Activated CD4-positive, alpha-beta T cell treated with anti-CD3 and anti-CD28 coated beads, Interleukin-2, amount 10 ng/mL, durations not matched to agents 24 days and 14 days (primary cell): ENCODE measurements around the gene NEGR1. TPM values are rescaled to one million over a fixed set of nuclear protein-coding genes. Genes with fewer than 3 reads are reported as not detected.
"Not testable (repeated sequence)": the region's sequence is repeated elsewhere in the genome, so short reads cannot be mapped to it uniquely, and the experiment has no call there.

Experiments
- DNase-seq: peaks from one replicate; pipeline ENCODE4 v3.0.0; 2022
- H3K27ac Mint-ChIP-seq: one replicate; pipeline ENCODE4 v1.8.0; 2022; ENCODE audit warnings: mild to moderate bottlenecking, mixed read lengths
- H3K27me3 Mint-ChIP-seq: one replicate; pipeline ENCODE4 v1.8.0; 2022; ENCODE audit warnings: mixed read lengths
- H3K36me3 Mint-ChIP-seq: one replicate; pipeline ENCODE4 v1.8.0; 2022; ENCODE audit warnings: low read depth, mild to moderate bottlenecking, mixed read lengths
- H3K4me1 Mint-ChIP-seq: one replicate; pipeline ENCODE4 v1.8.0; 2021; ENCODE audit warnings: mixed read lengths
- H3K4me3 Mint-ChIP-seq: one replicate; pipeline ENCODE4 v1.8.0; 2022; ENCODE audit warnings: mild to moderate bottlenecking, moderate library complexity, mixed read lengths
- H3K9me3 Mint-ChIP-seq: one replicate; pipeline ENCODE4 v1.8.0; 2021; ENCODE audit warnings: mixed read lengths
- intact Hi-C: fragments of 100-400 bp; cut with micrococcal nuclease; formaldehyde crosslinking; loops from one replicate; pipeline ENCODE4 v1.15.1; 2023
- total RNA-seq: library from RNA; stranded (reverse); gene quantifications from 2 replicates; pipeline ENCODE4 v1.2.3, GENCODE V29; 2022

Gene NEGR1
- total RNA-seq, 1 donor from 2014 or later: not detected

DNA sequence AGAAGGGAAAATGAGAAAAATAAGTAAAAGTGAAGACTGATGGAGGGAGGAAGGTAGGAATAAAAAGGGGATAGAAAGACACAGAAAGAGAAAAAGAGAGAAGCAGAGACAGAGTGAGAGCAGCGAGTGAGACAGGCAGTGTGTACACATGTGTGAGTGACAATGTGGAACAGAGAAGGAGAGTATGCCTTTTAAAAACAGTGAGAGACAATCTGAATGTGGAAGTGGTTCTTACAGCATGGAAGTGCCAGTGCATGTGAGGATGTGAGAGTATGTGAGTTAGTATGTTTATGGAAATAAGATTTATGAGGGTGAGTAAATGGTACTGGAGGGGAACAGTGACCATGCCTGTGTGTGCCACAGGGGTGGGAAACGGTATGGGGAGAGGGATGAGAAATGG lies 1.2 kb downstream of the NEGR1 start:
- H3K4me3 Mint-ChIP-seq: no peak overlapping the region

DNA sequence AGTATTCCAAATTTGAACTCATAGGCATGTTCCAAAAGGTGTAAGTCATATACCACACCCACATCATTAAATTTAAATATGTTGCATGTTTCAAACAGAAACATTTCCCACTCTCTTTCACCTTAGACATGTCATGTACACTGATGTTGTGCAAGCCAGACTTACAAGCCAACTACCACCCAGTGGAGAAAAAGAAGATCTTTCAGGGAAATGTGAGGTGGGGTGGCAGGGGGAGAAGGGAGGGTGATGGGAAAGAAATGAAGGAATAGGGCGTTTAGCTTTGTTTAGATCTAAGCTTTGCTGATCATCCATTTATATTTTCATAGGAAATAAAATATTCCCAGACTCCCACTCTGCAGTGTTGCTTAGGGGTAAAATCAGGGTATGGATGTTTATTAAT lies 1.6 kb downstream of the NEGR1 start:
- H3K4me3 Mint-ChIP-seq: no peak overlapping the region
- H3K9me3 Mint-ChIP-seq: no peaks in the 10 kb centered on the region
- no peaks in the 10 kb centered on the region for H3K36me3 Mint-ChIP-seq
- H3K27ac Mint-ChIP-seq: no peak overlapping the region
- H3K4me1 Mint-ChIP-seq: peaks cover 5% of the 10 kb centered on the region
- peaks cover 35% of the 10 kb centered on the region for H3K27me3 Mint-ChIP-seq
- DNase-seq: no peak
- intact Hi-C loops: loop anchor here (10.0 kb wide), 1 partner anchor 1196 kb away; the partner anchor contains the start of gene ZRANB2

More for the DNA sequence above, 1.2 kb downstream of the NEGR1 start:
- Mint-ChIP-seq H3K9me3 (no peaks in the 10 kb centered on the region), H3K27ac (no peak overlapping the region), H3K27me3 (peaks cover 35% of the 10 kb centered on the region), H3K4me1 (peaks cover 5% of the 10 kb centered on the region), H3K36me3 (no peaks in the 10 kb centered on the region)
- no peak for DNase-seq
- intact Hi-C loops: loop anchor here (10.0 kb wide), 1 partner anchor 1196 kb away; the partner anchor contains the start of gene ZRANB2

DNA sequence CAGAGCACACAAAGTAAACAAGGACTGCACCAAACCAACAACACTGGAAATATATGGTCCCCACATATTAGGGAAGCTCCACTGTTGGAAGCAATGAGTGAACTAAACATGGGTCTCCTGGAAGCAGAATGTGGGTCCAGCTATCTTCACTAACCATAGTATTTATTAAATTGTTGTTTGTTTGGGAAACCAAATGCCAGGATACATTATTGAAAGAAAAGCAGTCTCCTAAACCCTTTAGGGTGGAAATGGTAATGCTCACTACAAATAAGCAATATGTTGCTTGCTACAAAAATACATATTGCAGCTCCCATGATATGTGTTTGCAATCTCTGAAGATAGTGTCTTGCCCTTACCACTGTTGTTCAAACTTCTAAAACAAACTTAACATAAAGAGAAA lies 2.2 kb downstream of the NEGR1 start:
- H3K27ac Mint-ChIP-seq: no peak overlapping the region
- peaks cover 5% of the 10 kb centered on the region for H3K4me1 Mint-ChIP-seq
- no peak for DNase-seq
- intact Hi-C loops: loop anchor here (10.0 kb wide), 1 partner anchor 1195 kb away; the partner anchor contains the start of gene ZRANB2
- H3K9me3 Mint-ChIP-seq: no peaks in the 10 kb centered on the region
- H3K4me3 Mint-ChIP-seq: no peak overlapping the region
- peaks cover 33% of the 10 kb centered on the region for H3K27me3 Mint-ChIP-seq
- H3K36me3 Mint-ChIP-seq: no peaks in the 10 kb centered on the region

DNA sequence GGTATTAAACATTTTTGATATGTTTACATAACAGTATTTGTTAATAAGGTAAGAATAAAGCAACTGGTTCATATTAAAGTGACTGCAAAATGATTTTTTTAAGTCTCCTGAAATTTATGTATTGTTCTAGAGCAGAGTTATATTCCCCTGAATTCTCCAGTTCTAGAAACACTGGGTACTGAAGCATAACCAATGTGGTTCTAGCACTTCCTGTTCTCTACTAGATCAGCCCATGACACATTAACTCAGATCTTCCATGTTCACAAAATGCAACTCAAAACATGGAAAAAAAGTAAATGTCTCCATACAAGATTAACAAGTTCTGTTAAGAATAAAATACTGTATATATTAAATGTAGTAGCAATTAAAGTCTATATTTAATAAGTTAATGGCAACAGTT lies 3.9 kb downstream of the NEGR1 start:
- intact Hi-C loops: no loop called here
- Mint-ChIP-seq H3K36me3 (no peaks in the 10 kb centered on the region), H3K9me3 (no peaks in the 10 kb centered on the region), H3K27ac (no peak overlapping the region), H3K4me3 (no peak overlapping the region), H3K27me3 (peaks cover 33% of the 10 kb centered on the region), H3K4me1 (peaks cover 5% of the 10 kb centered on the region)
- DNase-seq: no peak

DNA sequence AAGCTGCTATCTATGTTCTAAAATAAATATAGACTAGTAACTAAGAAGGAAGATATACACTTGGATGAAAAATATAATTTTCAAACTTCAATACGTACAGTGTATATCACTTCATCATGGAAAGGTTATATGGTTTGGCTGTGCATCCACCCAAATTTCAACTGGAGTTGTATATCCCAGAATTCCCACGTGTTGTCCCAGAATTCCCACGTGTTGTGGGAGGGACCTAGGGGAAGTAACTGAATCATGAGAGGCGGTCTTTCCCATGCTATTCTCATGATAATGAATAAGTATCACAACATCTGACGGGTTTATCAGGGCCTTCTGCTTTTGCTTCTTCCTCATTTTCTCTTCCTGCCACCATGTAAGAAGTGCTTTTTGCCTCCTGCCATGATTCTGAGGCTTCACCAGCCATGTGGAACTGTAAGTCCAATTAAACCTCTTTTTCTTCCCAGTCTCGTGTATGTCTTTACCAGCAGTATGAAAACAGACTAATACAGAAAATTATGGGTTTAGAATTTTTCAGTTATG lies 10.7 kb downstream of the NEGR1 start:
- Mint-ChIP-seq H3K27ac (no peak overlapping the region), H3K36me3 (no peaks in the 10 kb centered on the region), H3K9me3 (no peaks in the 10 kb centered on the region), H3K4me3 (no peak overlapping the region), H3K27me3 (no peaks in the 10 kb centered on the region), H3K4me1 (no peaks in the 10 kb centered on the region)
- no peak for DNase-seq
- intact Hi-C loops: no loop called here

DNA sequence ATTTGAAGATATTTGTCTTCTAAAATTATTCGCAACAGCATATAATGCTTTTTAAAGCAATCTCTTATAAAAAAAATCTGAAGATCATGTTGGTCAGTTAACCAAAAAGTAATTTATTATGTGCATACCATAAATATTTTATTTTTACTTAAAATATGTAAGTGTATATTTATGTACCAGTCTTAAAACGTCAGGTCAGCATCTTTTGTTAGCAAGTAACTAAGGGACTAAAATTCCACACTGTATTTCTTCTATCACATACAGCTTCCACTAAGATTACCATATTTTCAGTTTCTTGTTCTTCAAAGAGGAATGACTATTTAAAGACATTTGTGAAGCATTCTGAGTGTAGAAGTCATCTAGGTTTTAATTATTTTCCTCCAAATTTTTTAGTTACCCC lies 19.6 kb downstream of the NEGR1 start:
- intact Hi-C loops: no loop called here
- H3K27ac Mint-ChIP-seq: no peak overlapping the region
- no peaks in the 10 kb centered on the region for H3K27me3 Mint-ChIP-seq
- no peak for DNase-seq
- no peak overlapping the region for H3K4me3 Mint-ChIP-seq
- H3K36me3 Mint-ChIP-seq: no peaks in the 10 kb centered on the region
- H3K4me1 Mint-ChIP-seq: no peaks in the 10 kb centered on the region
- H3K9me3 Mint-ChIP-seq: no peaks in the 10 kb centered on the region

DNA sequence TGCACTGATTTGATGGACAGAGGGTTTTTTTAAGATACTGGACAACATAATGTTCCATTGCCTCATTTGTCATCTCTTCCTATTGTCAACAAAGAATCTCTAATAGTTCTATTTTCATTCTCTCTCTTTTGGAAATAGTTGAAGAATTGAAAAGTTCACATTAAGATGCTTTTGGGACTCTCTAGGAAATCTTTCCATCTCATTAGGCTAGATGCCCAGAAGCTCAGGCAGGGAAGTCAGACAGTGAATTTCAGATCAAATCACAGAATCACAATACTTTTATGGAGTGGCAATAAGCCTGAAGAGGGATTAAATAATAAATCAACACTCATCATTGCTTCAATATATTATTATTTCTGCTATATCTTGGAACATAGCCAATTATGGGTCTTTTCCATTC lies 29.2 kb downstream of the NEGR1 start:
- no peak for DNase-seq
- Mint-ChIP-seq H3K27ac (no peak overlapping the region), H3K36me3 (no peaks in the 10 kb centered on the region), H3K4me1 (no peaks in the 10 kb centered on the region), H3K27me3 (no peaks in the 10 kb centered on the region), H3K9me3 (no peaks in the 10 kb centered on the region), H3K4me3 (no peak overlapping the region)
- intact Hi-C loops: no loop called here

GRCh38 chr1:72241397-72241796 lies 40.9 kb downstream of the NEGR1 start:
- intact Hi-C loops: no loop called here
- Mint-ChIP-seq H3K4me1 (no peaks in the 10 kb centered on the region), H3K9me3 (no peaks in the 10 kb centered on the region), H3K36me3 (no peaks in the 10 kb centered on the region), H3K27ac (no peak overlapping the region), H3K27me3 (no peaks in the 10 kb centered on the region), H3K4me3 (no peak overlapping the region)
- DNase-seq: no peak

- H3K36me3 Mint-ChIP-seq, H3K27ac Mint-ChIP-seq, H3K9me3 Mint-ChIP-seq, H3K4me3 Mint-ChIP-seq, H3K4me1 Mint-ChIP-seq, DNase-seq, H3K27me3 Mint-ChIP-seq, intact Hi-C loops: not testable (repeated sequence)
Measured at GRCh38 chr1:72235931-72236330, 46.4 kb downstream of the NEGR1 start.

GRCh38 chr1:72235062-72235461 lies 47.3 kb downstream of the NEGR1 start:
- no peaks in the 10 kb centered on the region for H3K36me3 Mint-ChIP-seq
- H3K9me3 Mint-ChIP-seq: no peaks in the 10 kb centered on the region
- H3K4me3 Mint-ChIP-seq: no peak overlapping the region
- DNase-seq: no peak
- intact Hi-C loops: no loop called here
- H3K4me1 Mint-ChIP-seq: no peaks in the 10 kb centered on the region
- H3K27me3 Mint-ChIP-seq: no peaks in the 10 kb centered on the region
- no peak overlapping the region for H3K27ac Mint-ChIP-seq

DNA sequence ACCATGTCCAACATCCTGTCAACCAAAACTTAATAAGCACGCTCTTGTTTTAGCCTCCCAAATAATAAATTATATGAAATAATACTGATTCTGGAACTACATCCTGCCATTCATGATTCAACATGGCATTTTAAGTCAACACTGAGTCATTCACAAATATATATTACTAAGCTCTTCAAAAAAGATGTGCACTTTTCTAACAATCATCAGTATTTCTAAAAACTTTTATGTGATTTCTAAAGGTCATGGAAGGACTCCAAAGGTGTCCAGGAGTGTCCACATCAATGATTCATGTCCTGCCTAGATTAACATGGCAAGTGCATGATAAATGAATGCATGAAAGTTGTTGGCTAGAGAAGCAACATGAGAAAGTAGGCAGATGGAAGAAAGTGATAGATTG lies 51.6 kb downstream of the NEGR1 start:
- H3K27me3 Mint-ChIP-seq: no peaks in the 10 kb centered on the region
- no peak for DNase-seq
- H3K27ac Mint-ChIP-seq: no peak overlapping the region
- no peaks in the 10 kb centered on the region for H3K9me3 Mint-ChIP-seq
- no peaks in the 10 kb centered on the region for H3K36me3 Mint-ChIP-seq
- no peak overlapping the region for H3K4me3 Mint-ChIP-seq
- no peaks in the 10 kb centered on the region for H3K4me1 Mint-ChIP-seq
- intact Hi-C loops: no loop called here

DNA sequence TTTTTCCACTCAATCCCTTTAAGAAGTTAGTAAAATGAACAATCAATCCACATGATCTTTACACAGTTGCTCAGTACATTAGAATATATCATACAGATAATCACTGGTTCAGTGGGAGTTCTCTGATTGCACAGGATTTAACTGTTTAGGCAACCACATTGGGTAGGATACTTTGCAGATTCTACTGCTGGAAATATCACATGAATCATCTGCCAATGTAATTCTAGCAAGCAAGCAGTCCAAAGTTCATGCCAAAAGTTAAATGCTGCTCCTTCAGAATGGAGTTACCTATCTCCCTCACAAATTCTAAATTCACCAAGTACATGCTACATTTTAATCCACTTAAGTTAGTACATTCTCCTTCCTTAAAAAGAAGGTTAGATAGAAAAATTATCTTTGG lies 52.4 kb downstream of the NEGR1 start:
- no peaks in the 10 kb centered on the region for H3K36me3 Mint-ChIP-seq
- H3K27me3 Mint-ChIP-seq: no peaks in the 10 kb centered on the region
- intact Hi-C loops: no loop called here
- H3K27ac Mint-ChIP-seq: no peak overlapping the region
- no peak overlapping the region for H3K4me3 Mint-ChIP-seq
- H3K9me3 Mint-ChIP-seq: no peaks in the 10 kb centered on the region
- no peaks in the 10 kb centered on the region for H3K4me1 Mint-ChIP-seq
- DNase-seq: no peak

- DNase-seq: no peak
- Mint-ChIP-seq H3K4me1 (no peaks in the 10 kb centered on the region), H3K27me3 (no peaks in the 10 kb centered on the region), H3K27ac (no peak overlapping the region), H3K36me3 (no peaks in the 10 kb centered on the region), H3K4me3 (no peak overlapping the region), H3K9me3 (no peaks in the 10 kb centered on the region)
- intact Hi-C loops: no loop called here
Measured at GRCh38 chr1:72227667-72228066, 54.7 kb downstream of the NEGR1 start.

- Mint-ChIP-seq H3K4me3 (no peak overlapping the region), H3K9me3 (no peaks in the 10 kb centered on the region)
- no peak for DNase-seq
Measured at GRCh38 chr1:72224506-72224905, 57.8 kb downstream of the NEGR1 start.

GRCh38 chr1:72221811-72222210 lies 60.5 kb downstream of the NEGR1 start:
- Mint-ChIP-seq H3K9me3 (no peaks in the 10 kb centered on the region), H3K27ac (no peak overlapping the region), H3K36me3 (no peaks in the 10 kb centered on the region), H3K4me1 (no peaks in the 10 kb centered on the region), H3K27me3 (no peaks in the 10 kb centered on the region), H3K4me3 (no peak overlapping the region)
- intact Hi-C loops: no loop called here
- no peak for DNase-seq

More at GRCh38 chr1:72224506-72224905, 57.8 kb downstream of the NEGR1 start:
- intact Hi-C loops: no loop called here
- H3K4me1 Mint-ChIP-seq: no peaks in the 10 kb centered on the region
- H3K27ac Mint-ChIP-seq: no peak overlapping the region
- H3K36me3 Mint-ChIP-seq: no peaks in the 10 kb centered on the region
- H3K27me3 Mint-ChIP-seq: no peaks in the 10 kb centered on the region
